ENCODE results near the gene ACLY.
"Not testable (repeated sequence)": the region's sequence is repeated elsewhere in the genome, so short reads cannot be mapped to it uniquely, and the experiment has no call there.

Gene ACLY

GRCh38 chr17:41870097-41870496 lies 48.7 kb downstream of the ACLY start:
- no peak for DNase-seq

GRCh38 chr17:41869426-41869825 lies 49.3 kb downstream of the ACLY start:
- no peak for DNase-seq

- DNase-seq = no peak
Measured at GRCh38 chr17:41868568-41868967, 50.2 kb downstream of the ACLY start.

- DNase-seq = no peak
Measured at GRCh38 chr17:41865596-41865893, 53.2 kb downstream of the ACLY start.

GRCh38 chr17:41864836-41865595 lies 53.7 kb downstream of the ACLY start, which contains the start of gene KLHL11:
Gene KLHL11, minus strand, starts transcription at chr17:41865423. Its CDS starts 53 bp downstream, at chr17:41865370.
- DNase-seq = peak; percentile 87

GRCh38 chr17:41864498-41864835 lies 54.3 kb downstream of the ACLY start:
- no peak for DNase-seq

- no peak for DNase-seq
Measured at GRCh38 chr17:41863074-41863848, 55.5 kb downstream of the ACLY start.

GRCh38 chr17:41860254-41860931 lies 58.4 kb downstream of the ACLY start:
- DNase-seq = no peak

GRCh38 chr17:41851382-41851781 lies 67.4 kb downstream of the ACLY start:
- DNase-seq = not testable (repeated sequence)

GRCh38 chr17:41849251-41849990 lies 69.3 kb downstream of the ACLY start:
- DNase-seq = no peak

- no peak for DNase-seq
Measured at GRCh38 chr17:41848788-41849187, 70.0 kb downstream of the ACLY start.

GRCh38 chr17:41844971-41845370 lies 73.8 kb downstream of the ACLY start:
- DNase-seq = no peak

- not testable (repeated sequence) for DNase-seq
Measured at GRCh38 chr17:41840781-41841180, 78.0 kb downstream of the ACLY start.

- not testable (repeated sequence) for DNase-seq
Measured at GRCh38 chr17:41839448-41839847, 79.3 kb downstream of the ACLY start.

- no peak for DNase-seq
Measured at GRCh38 chr17:41837761-41838538, 80.8 kb downstream of the ACLY start, which contains the start of gene KLHL10. Gene KLHL10, plus strand, starts transcription at chr17:41837825. Its CDS starts 108 bp downstream, at chr17:41837933.

GRCh38 chr17:41836550-41837196 lies 82.1 kb downstream of the ACLY start:
- peak; percentile 11 for DNase-seq

- peak; percentile 45 for DNase-seq
Measured at GRCh38 chr17:41835800-41836549, 82.8 kb downstream of the ACLY start, which contains the start of gene NT5C3B. Gene NT5C3B, minus strand, starts transcription at chr17:41836232. Its CDS starts 39 bp downstream, at chr17:41836193.

- DNase-seq = no peak
Measured at GRCh38 chr17:41835214-41835799, 83.4 kb downstream of the ACLY start.

- not testable (repeated sequence) for DNase-seq
Measured at GRCh38 chr17:41829961-41830360, 88.8 kb downstream of the ACLY start.

- no peak for DNase-seq
Measured at GRCh38 chr17:41825175-41825845, 93.4 kb downstream of the ACLY start.

Measured in fibroblast of skin of right quadriceps (primary cell).